NCI-H2171 treated with DMSO at 0.1 percent for 48 hours (cell line): ENCODE results near the gene RIN3.

Experiments used
- DNase-seq: peaks from one replicate; lab custom pipeline; 2025; lab: John Stamatoyannopoulos, UW

RIN3 gene

GRCh38 chr14:92511453-92512238 is 1.9 kb upstream of the RIN3 start:
- peak; percentile 10 for DNase-seq

- no peak for DNase-seq
These were observed 776 bp upstream of the RIN3 start for GRCh38 chr14:92512807-92513203.

GRCh38 chr14:92513966-92514843 is 624 bp downstream of the RIN3 start:
- no peak for DNase-seq

- no peak for DNase-seq
These were observed 1.4 kb downstream of the RIN3 start for GRCh38 chr14:92514844-92515514.

GRCh38 chr14:92515546-92516343 is 2.2 kb downstream of the RIN3 start:
- no peak for DNase-seq

- DNase-seq = no peak
These were observed 2.9 kb downstream of the RIN3 start for GRCh38 chr14:92516344-92516965.

- peak; percentile 79 for DNase-seq
These were observed 3.5 kb downstream of the RIN3 start for GRCh38 chr14:92516966-92517506.

GRCh38 chr14:92517761-92518160 is 4.2 kb downstream of the RIN3 start:
- DNase-seq = no peak

GRCh38 chr14:92519246-92520101 is 5.9 kb downstream of the RIN3 start:
- DNase-seq = no peak

- no peak for DNase-seq
These were observed 6.8 kb downstream of the RIN3 start for GRCh38 chr14:92520102-92521057.

- DNase-seq = no peak
These were observed 7.5 kb downstream of the RIN3 start for GRCh38 chr14:92521058-92521415.

GRCh38 chr14:92523752-92524151 is 10.2 kb downstream of the RIN3 start:
- no peak for DNase-seq

- DNase-seq = no peak
These were observed 11.1 kb downstream of the RIN3 start for GRCh38 chr14:92524602-92525185.

GRCh38 chr14:92525322-92526095 is 11.9 kb downstream of the RIN3 start:
- no peak for DNase-seq

GRCh38 chr14:92527721-92528120 is 14.1 kb downstream of the RIN3 start:
- DNase-seq = no peak

GRCh38 chr14:92528486-92529100 is 15.0 kb downstream of the RIN3 start:
- DNase-seq = no peak

- DNase-seq = no peak
These were observed 16.3 kb downstream of the RIN3 start for GRCh38 chr14:92529903-92530302.
